ENCODE data around the gene OGFR.

DNA sequence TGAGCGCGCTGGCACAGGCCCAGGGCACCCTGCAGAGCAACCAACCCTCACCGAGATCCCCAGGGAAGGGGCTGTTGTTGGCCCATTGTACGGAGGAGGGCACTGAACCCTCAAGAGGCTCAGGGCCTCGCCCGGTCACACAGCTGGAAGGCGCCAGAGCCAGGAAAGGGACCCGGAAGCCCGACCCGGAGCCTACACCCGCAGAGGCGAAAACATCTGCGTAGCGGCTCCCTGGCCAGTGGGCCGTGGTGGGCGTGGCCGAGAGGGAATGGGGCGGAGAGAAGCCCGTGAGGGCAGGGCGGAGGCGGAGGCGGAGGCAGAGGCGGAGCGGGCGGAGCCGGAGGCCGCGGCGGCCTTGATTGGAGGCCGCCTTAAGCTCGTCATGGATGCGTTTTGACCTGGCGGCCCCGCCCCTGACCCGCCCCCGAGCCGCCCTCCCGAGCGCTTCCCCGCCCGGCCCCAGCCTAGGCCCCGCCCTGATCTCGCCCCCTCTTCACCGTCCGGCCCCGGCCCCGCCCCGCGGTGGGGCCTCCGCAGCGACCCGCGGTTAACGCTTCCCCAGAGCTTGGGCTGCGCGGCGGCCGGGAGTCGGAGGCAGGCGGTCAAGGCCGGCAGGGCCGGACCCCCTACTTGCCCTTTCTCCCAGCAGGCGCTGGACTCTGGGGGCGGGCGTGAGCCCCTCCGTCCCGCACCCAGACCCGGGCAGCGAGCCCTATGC lies 10.5 kb upstream of the OGFR start:
- TF ChIP-seq, protein P1, sequence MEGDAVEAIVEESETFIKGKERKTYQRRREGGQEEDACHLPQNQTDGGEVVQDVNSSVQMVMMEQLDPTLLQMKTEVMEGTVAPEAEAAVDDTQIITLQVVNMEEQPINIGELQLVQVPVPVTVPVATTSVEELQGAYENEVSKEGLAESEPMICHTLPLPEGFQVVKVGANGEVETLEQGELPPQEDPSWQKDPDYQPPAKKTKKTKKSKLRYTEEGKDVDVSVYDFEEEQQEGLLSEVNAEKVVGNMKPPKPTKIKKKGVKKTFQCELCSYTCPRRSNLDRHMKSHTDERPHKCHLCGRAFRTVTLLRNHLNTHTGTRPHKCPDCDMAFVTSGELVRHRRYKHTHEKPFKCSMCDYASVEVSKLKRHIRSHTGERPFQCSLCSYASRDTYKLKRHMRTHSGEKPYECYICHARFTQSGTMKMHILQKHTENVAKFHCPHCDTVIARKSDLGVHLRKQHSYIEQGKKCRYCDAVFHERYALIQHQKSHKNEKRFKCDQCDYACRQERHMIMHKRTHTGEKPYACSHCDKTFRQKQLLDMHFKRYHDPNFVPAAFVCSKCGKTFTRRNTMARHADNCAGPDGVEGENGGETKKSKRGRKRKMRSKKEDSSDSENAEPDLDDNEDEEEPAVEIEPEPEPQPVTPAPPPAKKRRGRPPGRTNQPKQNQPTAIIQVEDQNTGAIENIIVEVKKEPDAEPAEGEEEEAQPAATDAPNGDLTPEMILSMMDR (conservative IDR thresholded peaks at IDR 0.05; ENCODE audit: low read depth, low read length) = no peak
- TF ChIP-seq EZH2 (IDR thresholded peaks at IDR 0.05; ENCODE audit: low read length, unreplicated experiment) = no peak

Data from PC-3 (cell line).